Measurements from ENCODE around the gene EPHA4.

DNA sequence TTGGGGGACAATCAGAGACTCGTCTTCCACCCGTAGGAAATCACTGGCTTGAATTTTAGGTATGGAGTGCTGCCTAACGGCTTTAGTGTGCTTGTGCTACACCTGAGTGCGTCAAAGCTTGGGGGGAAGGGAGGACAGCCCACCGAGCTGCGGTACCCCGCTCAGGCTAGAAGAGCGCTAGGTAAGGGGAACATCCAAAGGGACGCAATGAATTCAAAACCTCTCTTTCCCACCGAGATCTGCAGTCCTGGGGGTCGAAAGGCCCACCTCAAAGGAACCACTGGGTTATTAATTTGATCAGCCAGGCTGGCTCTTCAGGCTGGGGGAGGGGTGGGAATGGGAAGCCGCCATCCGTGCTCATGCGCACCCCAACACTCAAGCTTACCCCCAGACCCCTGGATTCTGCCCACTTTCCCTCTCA lies 2.7 kb downstream of the EPHA4 start:
- TF ChIP-seq EZH2 (IDR thresholded peaks at IDR 0.05; ENCODE audit: insufficient read depth, low read length), result no peak
- TF ChIP-seq, protein P1, sequence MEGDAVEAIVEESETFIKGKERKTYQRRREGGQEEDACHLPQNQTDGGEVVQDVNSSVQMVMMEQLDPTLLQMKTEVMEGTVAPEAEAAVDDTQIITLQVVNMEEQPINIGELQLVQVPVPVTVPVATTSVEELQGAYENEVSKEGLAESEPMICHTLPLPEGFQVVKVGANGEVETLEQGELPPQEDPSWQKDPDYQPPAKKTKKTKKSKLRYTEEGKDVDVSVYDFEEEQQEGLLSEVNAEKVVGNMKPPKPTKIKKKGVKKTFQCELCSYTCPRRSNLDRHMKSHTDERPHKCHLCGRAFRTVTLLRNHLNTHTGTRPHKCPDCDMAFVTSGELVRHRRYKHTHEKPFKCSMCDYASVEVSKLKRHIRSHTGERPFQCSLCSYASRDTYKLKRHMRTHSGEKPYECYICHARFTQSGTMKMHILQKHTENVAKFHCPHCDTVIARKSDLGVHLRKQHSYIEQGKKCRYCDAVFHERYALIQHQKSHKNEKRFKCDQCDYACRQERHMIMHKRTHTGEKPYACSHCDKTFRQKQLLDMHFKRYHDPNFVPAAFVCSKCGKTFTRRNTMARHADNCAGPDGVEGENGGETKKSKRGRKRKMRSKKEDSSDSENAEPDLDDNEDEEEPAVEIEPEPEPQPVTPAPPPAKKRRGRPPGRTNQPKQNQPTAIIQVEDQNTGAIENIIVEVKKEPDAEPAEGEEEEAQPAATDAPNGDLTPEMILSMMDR (IDR thresholded peaks at IDR 0.05; ENCODE audit: insufficient read depth, low read depth, low read length), result no peak
